ENCODE results near the gene AGPAT2. TPM values are rescaled to one million over a fixed set of nuclear protein-coding genes. Genes with fewer than 3 reads are reported as not detected.

The AGPAT2 gene
- total RNA-seq, 2 donors from 2014 or later: 33.4 to 39.8 TPM

DNA sequence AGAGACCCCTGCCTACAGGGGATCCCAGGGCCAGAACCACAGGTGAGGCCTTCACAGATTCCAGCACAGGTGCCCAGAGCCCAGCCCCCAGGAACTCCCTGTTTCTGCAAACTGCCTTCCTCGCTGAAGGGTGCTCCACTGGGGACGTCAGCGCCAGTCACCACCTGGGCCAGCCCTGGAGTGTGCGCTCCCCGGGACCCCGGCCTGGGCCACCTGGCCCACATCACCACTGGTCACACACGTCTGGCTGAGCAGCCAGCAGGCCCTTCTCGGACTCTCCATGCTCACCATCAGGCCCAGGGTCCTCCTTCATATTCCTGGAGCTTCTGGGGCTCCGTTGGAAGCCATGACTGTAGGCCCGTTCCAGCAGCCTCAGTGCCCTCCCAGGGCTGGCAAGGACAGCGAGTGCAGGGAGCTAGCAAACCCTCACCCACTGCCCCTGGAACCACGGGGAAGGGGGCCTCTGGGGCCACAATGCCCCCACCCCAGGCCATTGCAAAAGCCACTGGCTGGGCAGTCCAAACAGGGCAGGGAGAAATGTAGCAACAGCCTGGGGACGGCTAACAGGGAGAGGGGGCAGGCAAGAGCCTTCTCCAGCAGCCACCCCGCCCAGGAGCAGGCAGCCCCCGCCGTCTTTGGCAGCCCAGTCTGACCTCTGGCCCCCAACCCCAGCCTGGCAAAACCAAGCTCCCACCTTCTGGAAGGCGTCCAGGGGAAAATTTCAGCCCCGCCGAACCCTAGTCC lies 1.3 kb downstream of the AGPAT2 start:
- Histone ChIP-seq H3K9ac (ENCODE audit: extremely low read depth, low read length, poor library complexity, severe bottlenecking) (peak overlapping the region; percentile 53), H3K27ac (ENCODE audit: low read depth, low read length) (no peak overlapping the region), H3K9me3 (ENCODE audit: control insufficient read depth, low read length) (no peaks in the 10 kb centered on the region), H3K27me3 (ENCODE audit: control insufficient read depth, insufficient read depth, low read length, poor library complexity, severe bottlenecking) (peaks cover 10% of the 10 kb centered on the region), H3K36me3 (ENCODE audit: control insufficient read depth, insufficient read depth, low read length) (no peaks in the 10 kb centered on the region), H3K4me1 (ENCODE audit: control insufficient read depth, insufficient read depth, low read length) (peaks cover 4% of the 10 kb centered on the region), H3K4me3 (ENCODE audit: low read length) (peak overlapping the region; percentile 76)
- Mint-ChIP-seq H3K27ac (no peak overlapping the region), H3K4me1 (peaks cover 5% of the 10 kb centered on the region), H3K27me3 (ENCODE audit: insufficient read depth) (peaks cover 12% of the 10 kb centered on the region), H3K36me3 (ENCODE audit: low read depth) (no peaks in the 10 kb centered on the region), H3K9me3 (no peaks in the 10 kb centered on the region), H3K4me3 (peak overlapping the region; percentile 71)
- TF ChIP-seq, protein P1, sequence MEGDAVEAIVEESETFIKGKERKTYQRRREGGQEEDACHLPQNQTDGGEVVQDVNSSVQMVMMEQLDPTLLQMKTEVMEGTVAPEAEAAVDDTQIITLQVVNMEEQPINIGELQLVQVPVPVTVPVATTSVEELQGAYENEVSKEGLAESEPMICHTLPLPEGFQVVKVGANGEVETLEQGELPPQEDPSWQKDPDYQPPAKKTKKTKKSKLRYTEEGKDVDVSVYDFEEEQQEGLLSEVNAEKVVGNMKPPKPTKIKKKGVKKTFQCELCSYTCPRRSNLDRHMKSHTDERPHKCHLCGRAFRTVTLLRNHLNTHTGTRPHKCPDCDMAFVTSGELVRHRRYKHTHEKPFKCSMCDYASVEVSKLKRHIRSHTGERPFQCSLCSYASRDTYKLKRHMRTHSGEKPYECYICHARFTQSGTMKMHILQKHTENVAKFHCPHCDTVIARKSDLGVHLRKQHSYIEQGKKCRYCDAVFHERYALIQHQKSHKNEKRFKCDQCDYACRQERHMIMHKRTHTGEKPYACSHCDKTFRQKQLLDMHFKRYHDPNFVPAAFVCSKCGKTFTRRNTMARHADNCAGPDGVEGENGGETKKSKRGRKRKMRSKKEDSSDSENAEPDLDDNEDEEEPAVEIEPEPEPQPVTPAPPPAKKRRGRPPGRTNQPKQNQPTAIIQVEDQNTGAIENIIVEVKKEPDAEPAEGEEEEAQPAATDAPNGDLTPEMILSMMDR (conservative IDR thresholded peaks at IDR 0.05): no peak
- DNase-seq: no peak
- 59 to 85% methylated on average over 11 to 19 of the region's 19 CpGs for WGBS, 2 experiments (ENCODE audit: insufficient coverage in 1 of 2, insufficient read length in 1 of 2)

DNA sequence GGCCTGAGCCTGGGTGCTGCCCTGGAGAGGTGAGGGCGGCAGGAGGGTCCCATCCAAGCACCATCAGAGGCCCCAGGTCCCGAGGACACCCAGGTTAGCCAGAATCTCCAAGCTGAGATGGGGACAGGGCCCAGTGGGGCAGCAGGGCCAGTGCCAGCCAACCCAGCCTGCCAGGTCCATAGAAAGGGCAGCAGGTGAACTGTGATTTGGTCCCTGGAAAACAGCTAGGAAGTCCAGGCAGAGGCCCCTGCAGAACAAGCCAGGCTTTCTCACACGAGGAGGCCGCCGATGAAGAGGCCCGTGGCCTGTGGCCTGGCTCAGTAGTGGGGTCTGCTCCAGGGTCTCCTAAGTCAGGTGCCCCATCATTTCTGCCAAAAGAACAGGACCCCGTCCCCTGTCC lies 2.0 kb downstream of the AGPAT2 start:
- H3K4me1 Mint-ChIP-seq: peaks cover 5% of the 10 kb centered on the region
- DNase-seq: no peak
- Histone ChIP-seq H3K27ac (ENCODE audit: low read depth, low read length) (no peak overlapping the region), H3K36me3 (ENCODE audit: control insufficient read depth, insufficient read depth, low read length) (no peaks in the 10 kb centered on the region), H3K4me3 (ENCODE audit: low read length) (no peak overlapping the region), H3K27me3 (ENCODE audit: control insufficient read depth, insufficient read depth, low read length, poor library complexity, severe bottlenecking) (peaks cover 10% of the 10 kb centered on the region), H3K9ac (ENCODE audit: extremely low read depth, low read length, poor library complexity, severe bottlenecking) (no peak overlapping the region), H3K9me3 (ENCODE audit: control insufficient read depth, low read length) (no peaks in the 10 kb centered on the region), H3K4me1 (ENCODE audit: control insufficient read depth, insufficient read depth, low read length) (peaks cover 4% of the 10 kb centered on the region)
- H3K9me3 Mint-ChIP-seq: no peaks in the 10 kb centered on the region
- no peak overlapping the region for H3K27ac Mint-ChIP-seq
- 94 to 97% methylated on average over 6 to 7 of the region's 7 CpGs for WGBS, 2 experiments (ENCODE audit: insufficient coverage in 1 of 2, insufficient read length in 1 of 2)
- peaks cover 12% of the 10 kb centered on the region for H3K27me3 Mint-ChIP-seq (ENCODE audit: insufficient read depth)
- no peaks in the 10 kb centered on the region for H3K36me3 Mint-ChIP-seq (ENCODE audit: low read depth)
- TF ChIP-seq, protein P1 (conservative IDR thresholded peaks at IDR 0.05): no peak
- H3K4me3 Mint-ChIP-seq: peak overlapping the region; percentile 71

DNA sequence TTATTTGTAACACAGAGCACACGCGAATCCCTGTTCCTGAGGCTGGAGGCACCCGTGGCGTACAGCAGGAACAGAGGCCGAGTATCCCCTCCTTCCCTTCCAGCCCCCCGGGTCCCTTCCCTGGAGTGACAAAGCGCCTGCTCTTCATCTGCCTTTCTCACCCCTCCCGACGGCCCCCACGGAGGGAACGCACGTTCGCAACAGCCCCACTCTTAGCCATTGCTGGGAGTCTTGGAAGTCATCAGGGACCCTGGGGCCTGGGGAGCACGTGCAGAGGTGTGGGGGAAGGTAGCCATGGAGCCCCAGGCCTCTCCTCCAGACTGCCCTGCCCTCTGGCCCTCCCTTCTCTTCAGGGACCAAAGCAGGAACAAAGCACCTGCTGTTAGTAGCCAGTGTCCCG lies 2.5 kb downstream of the AGPAT2 start:
- no peaks in the 10 kb centered on the region for H3K9me3 Mint-ChIP-seq
- H3K27ac Mint-ChIP-seq: no peak overlapping the region
- peaks cover 5% of the 10 kb centered on the region for H3K4me1 Mint-ChIP-seq
- TF ChIP-seq, protein P1 (conservative IDR thresholded peaks at IDR 0.05): no peak
- H3K27me3 Mint-ChIP-seq (ENCODE audit: insufficient read depth): peaks cover 12% of the 10 kb centered on the region
- Histone ChIP-seq H3K4me1 (ENCODE audit: control insufficient read depth, insufficient read depth, low read length) (peaks cover 4% of the 10 kb centered on the region), H3K27ac (ENCODE audit: low read depth, low read length) (no peak overlapping the region), H3K4me3 (ENCODE audit: low read length) (no peak overlapping the region), H3K27me3 (ENCODE audit: control insufficient read depth, insufficient read depth, low read length, poor library complexity, severe bottlenecking) (peaks cover 10% of the 10 kb centered on the region), H3K9me3 (ENCODE audit: control insufficient read depth, low read length) (no peaks in the 10 kb centered on the region), H3K36me3 (ENCODE audit: control insufficient read depth, insufficient read depth, low read length) (no peaks in the 10 kb centered on the region), H3K9ac (ENCODE audit: extremely low read depth, low read length, poor library complexity, severe bottlenecking) (no peak overlapping the region)
- no peaks in the 10 kb centered on the region for H3K36me3 Mint-ChIP-seq (ENCODE audit: low read depth)
- no peak for DNase-seq
- 94 to 95% methylated on average over 4 to 15 of the region's 15 CpGs for WGBS, 2 experiments (ENCODE audit: insufficient coverage in 1 of 2, insufficient read length in 1 of 2)
- H3K4me3 Mint-ChIP-seq: no peak overlapping the region

Measured in endodermal cell (in vitro differentiated cells).